Esophagus squamous epithelium (tissue), 5 donors: ENCODE data around the gene TLE1. TPM values are rescaled to one million over a fixed set of nuclear protein-coding genes. Genes with fewer than 3 reads are reported as not detected.

Experiments
- DNase-seq: peaks from one replicate; lab custom pipeline; 2025; lab: John Stamatoyannopoulos, UW
- H3K27ac ChIP-seq, 4 donors: fragments of 200-600 bp; sonication (generic); one replicate each; pipeline ENCODE4 v1.5.1; 2016 to 2019; ENCODE audit warnings: mild to moderate bottlenecking in 1 of 4
- H3K27me3 ChIP-seq, 4 donors: fragments of 200-600 bp; sonication (generic); 1 replicate in 3 of 4; 2 replicates in 1 of 4; pipeline versions ENCODE4 v1.5.1 to v1.6.0; 2017 to 2021; ENCODE audit warnings: antibody characterized with exemption in 1 of 4
- H3K36me3 ChIP-seq, 3 donors: fragments of 200-600 bp; sonication (generic); one replicate each; pipeline ENCODE4 v1.5.1; 2016 to 2019
- H3K4me1 ChIP-seq, 3 donors: fragments of 200-600 bp; sonication (generic); one replicate each; pipeline ENCODE4 v1.5.1; 2017 to 2019
- H3K4me3 ChIP-seq, 4 donors: fragments of 200-600 bp; sonication (generic); 1 replicate in 3 of 4; 2 replicates in 1 of 4; pipeline ENCODE4 v1.5.1; 2016 to 2019; ENCODE audit warnings: mild to moderate bottlenecking in 2 of 4, moderate library complexity in 1 of 4
- H3K9me3 ChIP-seq, 3 donors: fragments of 200-600 bp; sonication (generic); one replicate each; pipeline ENCODE4 v1.5.1; 2016 to 2019
- POLR2A ChIP-seq, 4 donors: fragments of 450-650 bp; IDR thresholded peaks; one replicate each; pipeline ENCODE4 v1.6.1; 2017; ENCODE audit warnings: antibody characterized with exemption in 4 of 4, mild to moderate bottlenecking in 4 of 4, moderate library complexity in 3 of 4
- WGBS, 2 donors: methylation state at CpG; one replicate each; pipeline ENCODE4 v1.1.5; 2018; 5-methylcytosine and 5-hydroxymethylcytosine counted together
- intact Hi-C: fragments of 100-400 bp; cut with DNase I; formaldehyde crosslinking; loops from one replicate; pipeline ENCODE4 v1.15.0; 2022
- total RNA-seq, 4 donors: library from RNA; depleted of rRNA; stranded (reverse); fragments of >200 nt; gene quantifications; one replicate each; pipeline ENCODE4 v1.1.0, GENCODE V29; 2016
- TF ChIP-seq, protein P1 (sequence below), 6 experiments: fragments of 450-650 bp in 4 of 6; fragments of 200-600 bp in 2 of 6; sonication (generic) in 2 of 6; IDR thresholded peaks; one replicate each; pipeline ENCODE4 v1.5.1; 2016 to 2019; ENCODE audit warnings: antibody characterized with exemption in 6 of 6, mild to moderate bottlenecking in 4 of 6, moderate library complexity in 4 of 6
- donor health status: DM: yes; HTN: yes; CAD: no.

Gene TLE1
- total RNA-seq, 4 donors from 2014 or later, result 17.1 to 43.3 (median 20.4) TPM

DNA sequence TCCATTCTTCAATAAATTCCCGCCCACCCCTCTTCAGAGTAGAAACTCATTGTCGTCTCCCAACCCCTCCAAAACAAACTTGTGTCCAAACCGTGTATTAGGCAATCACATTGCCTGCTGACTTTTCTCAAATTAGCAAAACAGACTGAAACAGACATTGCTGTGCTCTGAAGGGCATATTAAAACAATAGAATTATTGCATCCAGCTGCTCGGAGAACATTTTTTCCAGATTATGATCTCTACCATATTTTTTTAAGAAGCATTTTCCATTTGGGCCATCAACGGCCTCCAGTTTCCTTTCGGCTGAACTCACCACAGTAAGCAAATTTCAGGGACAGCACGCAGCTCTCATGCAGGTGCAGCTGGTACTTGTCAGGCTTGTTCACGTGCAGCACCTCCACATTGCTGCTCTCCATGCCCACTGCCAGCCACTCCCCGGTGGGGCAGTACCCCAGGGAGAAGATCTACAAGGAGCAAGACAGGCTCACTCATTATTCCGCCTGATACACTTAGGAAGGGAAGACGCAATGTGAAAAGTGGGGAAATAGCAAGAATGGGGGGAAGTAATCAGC lies 104.1 kb downstream of the TLE1 start:
- Histone ChIP-seq H3K36me3 (peaks cover 0 to 86% (median 0%) of the 10 kb centered on the region in 3 donors), H3K27me3 (no peaks in the 10 kb centered on the region), H3K27ac (peak overlapping the region in 2 of 4 donors; percentile 35 to 39), H3K4me3 (no peak overlapping the region), H3K4me1 (peaks cover 0 to 19% (median 5%) of the 10 kb centered on the region in 3 donors), H3K9me3 (no peaks in the 10 kb centered on the region)
- intact Hi-C loops, result no loop called here
- WGBS, 2 donors, result 84 to 94% methylated on average over 9 to 10 of the region's 11 CpGs
- TF ChIP-seq, protein P1, sequence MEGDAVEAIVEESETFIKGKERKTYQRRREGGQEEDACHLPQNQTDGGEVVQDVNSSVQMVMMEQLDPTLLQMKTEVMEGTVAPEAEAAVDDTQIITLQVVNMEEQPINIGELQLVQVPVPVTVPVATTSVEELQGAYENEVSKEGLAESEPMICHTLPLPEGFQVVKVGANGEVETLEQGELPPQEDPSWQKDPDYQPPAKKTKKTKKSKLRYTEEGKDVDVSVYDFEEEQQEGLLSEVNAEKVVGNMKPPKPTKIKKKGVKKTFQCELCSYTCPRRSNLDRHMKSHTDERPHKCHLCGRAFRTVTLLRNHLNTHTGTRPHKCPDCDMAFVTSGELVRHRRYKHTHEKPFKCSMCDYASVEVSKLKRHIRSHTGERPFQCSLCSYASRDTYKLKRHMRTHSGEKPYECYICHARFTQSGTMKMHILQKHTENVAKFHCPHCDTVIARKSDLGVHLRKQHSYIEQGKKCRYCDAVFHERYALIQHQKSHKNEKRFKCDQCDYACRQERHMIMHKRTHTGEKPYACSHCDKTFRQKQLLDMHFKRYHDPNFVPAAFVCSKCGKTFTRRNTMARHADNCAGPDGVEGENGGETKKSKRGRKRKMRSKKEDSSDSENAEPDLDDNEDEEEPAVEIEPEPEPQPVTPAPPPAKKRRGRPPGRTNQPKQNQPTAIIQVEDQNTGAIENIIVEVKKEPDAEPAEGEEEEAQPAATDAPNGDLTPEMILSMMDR (IDR thresholded peaks at IDR 0.05), result no peak
- no peak for TF ChIP-seq POLR2A (IDR thresholded peaks at IDR 0.05)
- no peak for DNase-seq

DNA sequence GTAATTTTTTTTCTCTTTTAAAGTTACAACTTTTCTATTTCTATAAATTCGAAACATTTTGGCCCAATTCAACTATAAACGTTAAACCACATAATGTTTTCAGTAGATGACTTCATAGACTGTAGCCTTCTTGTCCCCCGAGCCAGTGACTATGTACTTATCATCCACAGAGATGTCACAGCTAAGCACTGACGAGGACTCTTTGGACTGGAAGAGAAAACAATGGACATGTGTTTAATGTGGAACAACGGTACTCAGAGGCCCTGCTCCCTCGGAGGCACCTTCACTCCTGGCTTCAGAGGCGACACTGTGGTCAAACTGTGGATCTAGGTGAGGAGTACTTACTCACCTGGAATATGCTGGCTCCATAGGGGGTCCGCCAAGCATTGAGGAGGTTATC lies 105.2 kb downstream of the TLE1 start:
- peaks cover 0 to 74% (median 0%) of the 10 kb centered on the region in 3 donors for H3K36me3 ChIP-seq
- no peaks in the 10 kb centered on the region for H3K27me3 ChIP-seq
- no peak overlapping the region for H3K27ac ChIP-seq
- H3K4me1 ChIP-seq, result peaks cover 0 to 19% (median 5%) of the 10 kb centered on the region in 3 donors
- 93% methylated on average over 5 to 8 of the region's 8 CpGs for WGBS, 2 donors
- TF ChIP-seq POLR2A (IDR thresholded peaks at IDR 0.05), result no peak
- TF ChIP-seq, protein P1 (IDR thresholded peaks at IDR 0.05), result no peak
- no peak for DNase-seq
- intact Hi-C loops, result no loop called here
- no peak overlapping the region for H3K4me3 ChIP-seq
- H3K9me3 ChIP-seq, result no peaks in the 10 kb centered on the region

DNA sequence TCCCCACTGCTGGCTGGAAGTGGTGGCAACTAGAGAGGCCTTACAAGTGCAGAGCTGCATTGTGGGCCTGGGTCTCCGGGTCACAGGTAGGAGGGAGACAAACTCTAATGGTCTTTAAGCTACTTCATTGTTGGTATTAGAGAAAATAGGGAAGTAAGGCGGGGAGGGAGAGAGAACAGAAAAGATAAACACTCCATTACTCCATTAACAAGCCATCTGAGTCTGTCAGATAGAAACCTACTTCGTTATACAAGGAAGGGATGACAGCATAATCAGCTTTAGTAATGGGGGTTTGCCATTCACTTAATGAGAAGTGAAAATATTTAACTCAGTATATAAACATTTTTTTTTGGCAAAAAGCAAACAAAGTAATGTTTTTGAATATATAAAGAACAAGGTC lies 107.4 kb downstream of the TLE1 start:
- intact Hi-C loops, result no loop called here

DNA sequence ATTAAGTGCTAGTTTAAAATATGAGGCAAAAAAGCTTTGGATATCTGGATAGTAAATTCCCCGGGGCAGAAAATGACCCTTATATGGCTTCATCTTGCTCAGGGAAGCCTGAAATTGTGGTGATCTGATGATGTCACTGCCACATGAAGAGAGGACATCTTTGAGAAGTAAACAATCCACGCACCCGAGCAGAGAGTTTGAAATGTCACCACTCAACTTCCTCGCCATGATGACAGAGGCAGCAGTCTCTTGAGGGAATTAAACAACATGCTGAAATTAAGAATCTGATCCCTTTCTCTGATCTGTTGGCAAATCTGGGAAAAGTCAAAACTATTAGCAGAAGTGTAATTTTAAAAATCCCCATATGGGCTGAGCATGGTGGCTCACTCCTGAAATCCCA lies 110.0 kb downstream of the TLE1 start:
- no peak for DNase-seq
- Histone ChIP-seq H3K36me3 (peaks cover 0 to 27% (median 0%) of the 10 kb centered on the region in 3 donors), H3K9me3 (no peaks in the 10 kb centered on the region), H3K27me3 (no peaks in the 10 kb centered on the region), H3K4me3 (no peak overlapping the region), H3K27ac (no peak overlapping the region), H3K4me1 (no peaks in the 10 kb centered on the region)
- WGBS, 2 donors, result 80 to 81% methylated on average over 4 of the region's 4 CpGs
- no peak for TF ChIP-seq POLR2A (IDR thresholded peaks at IDR 0.05)
- TF ChIP-seq, protein P1 (IDR thresholded peaks at IDR 0.05), result no peak
- intact Hi-C loops, result no loop called here

More for the DNA sequence above, 107.4 kb downstream of the TLE1 start:
- Histone ChIP-seq H3K27ac (peak overlapping the region in 3 of 4 donors; percentile 18 to 53 (median 35)), H3K36me3 (peaks cover 0 to 53% (median 0%) of the 10 kb centered on the region in 3 donors), H3K27me3 (no peaks in the 10 kb centered on the region), H3K9me3 (no peaks in the 10 kb centered on the region), H3K4me3 (no peak overlapping the region), H3K4me1 (no peaks in the 10 kb centered on the region)
- TF ChIP-seq, protein P1 (IDR thresholded peaks at IDR 0.05), result no peak
- no peak for TF ChIP-seq POLR2A (IDR thresholded peaks at IDR 0.05)
- 62 to 70% methylated on average over 3 of the region's 3 CpGs for WGBS, 2 donors
- DNase-seq, result no peak

DNA sequence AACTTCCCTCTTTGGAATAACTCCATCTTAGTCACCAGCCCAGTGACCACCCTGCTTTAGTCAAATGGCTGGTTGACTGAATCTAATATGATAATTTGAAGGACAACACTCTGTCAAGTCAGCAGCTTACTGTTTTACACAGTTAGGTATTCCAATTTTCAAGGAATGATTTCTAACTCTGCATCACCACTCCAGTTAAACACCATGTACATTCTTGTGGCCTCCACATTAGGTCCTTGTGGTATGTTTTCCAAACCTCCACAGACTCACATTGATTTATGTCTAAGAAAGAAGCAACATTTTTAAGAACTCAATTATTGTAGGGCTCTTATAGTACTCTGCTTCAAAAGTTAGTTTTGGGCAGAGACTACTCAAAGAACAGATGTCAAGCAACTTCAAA lies 110.7 kb downstream of the TLE1 start:
- TF ChIP-seq, protein P1 (IDR thresholded peaks at IDR 0.05), result no peak
- no peak for TF ChIP-seq POLR2A (IDR thresholded peaks at IDR 0.05)
- no peaks in the 10 kb centered on the region for H3K27me3 ChIP-seq
- DNase-seq, result no peak
- peaks cover 0 to 19% (median 0%) of the 10 kb centered on the region in 3 donors for H3K36me3 ChIP-seq
- H3K4me1 ChIP-seq, result no peaks in the 10 kb centered on the region
- H3K27ac ChIP-seq, result no peak overlapping the region
- H3K9me3 ChIP-seq, result no peaks in the 10 kb centered on the region
- no peak overlapping the region for H3K4me3 ChIP-seq
- intact Hi-C loops, result no loop called here
